Prostate gland (tissue), 2 donors: ENCODE results near the gene USP34.

Source experiments
- CTCF ChIP-seq, 4 experiments: fragments of 200-600 bp in 2 of 4; fragments of 450-650 bp in 2 of 4; sonication (generic) in 2 of 4; IDR thresholded peaks; 1 replicate in 3 of 4; 2 replicates in 1 of 4; pipeline ENCODE4 v1.5.1; 2016 to 2019; ENCODE audit warnings: antibody characterized with exemption in 4 of 4, mild to moderate bottlenecking in 2 of 4, moderate library complexity in 2 of 4
- POLR2AphosphoS5 ChIP-seq: sonication (generic); formaldehyde crosslinking; IDR thresholded peaks from one replicate; pipeline ENCODE4 v1.6.1; 2017; ENCODE audit warnings: antibody characterized with exemption

DNA sequence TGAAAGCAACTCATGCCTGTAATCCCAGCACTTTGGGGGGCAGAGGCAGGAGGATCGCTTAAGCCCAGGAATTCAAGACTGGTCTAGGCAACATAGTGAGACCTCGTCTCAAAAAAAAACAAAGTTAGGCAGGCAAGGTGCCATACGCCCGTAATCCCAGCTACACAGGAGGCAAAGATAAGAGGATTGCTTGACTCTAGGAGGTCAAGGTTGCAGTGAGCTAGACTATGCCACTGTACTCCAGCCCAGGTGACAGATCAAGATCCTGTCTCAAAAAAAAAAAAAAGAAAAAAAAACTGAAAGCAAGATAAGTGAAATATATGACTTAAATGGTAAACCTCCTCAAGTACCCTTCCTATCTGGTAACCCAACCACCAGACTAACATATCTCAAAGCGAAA lies 59.8 kb downstream of the USP34 start:
- TF ChIP-seq CTCF (IDR thresholded peaks at IDR 0.05) (no peak), POLR2AphosphoS5 (no peak)
